Measurements from ENCODE around the gene CYP8B1. TPM values are rescaled to one million over a fixed set of nuclear protein-coding genes. Genes with fewer than 3 reads are reported as not detected.

CYP8B1 gene
- total and polyA plus RNA-seq, 2 of the 8 experiments (the other 6 are each of a cell fraction or from before 2014, with no cell fraction given): not detected

GRCh38 chr3:42823351-42823750, 52.3 kb downstream of the CYP8B1 start:
- H3K23ac ChIP-seq (ENCODE audit: insufficient read length): no peak overlapping the region
- no peak overlapping the region for H4K91ac ChIP-seq (replicated peaks; ENCODE audit: insufficient read length, low read length)
- FAIRE-seq (no peak), DNase-seq (ENCODE audit: low read depth in 1 of 2, low spot score in 2 of 2) (no peak)
- H3K79me1 ChIP-seq (ENCODE audit: low read depth, low read length): no peaks in the 10 kb centered on the region
- H2BK5ac ChIP-seq (ENCODE audit: low read depth, low read length): peak overlapping the region; percentile 58; the same call in 1 of the 2 replicates
- no peak overlapping the region for H2BK15ac ChIP-seq (ENCODE audit: low read length)
- H3K9ac ChIP-seq (replicated peaks in 1 of 4; ENCODE audit: extremely low read depth in 1 of 4, low read depth in 3 of 4, low read length in 3 of 4): no peak overlapping the region
- H4K5ac ChIP-seq (ENCODE audit: insufficient read length, low read depth, low read length): no peak overlapping the region
- H3K4ac ChIP-seq (replicated peaks; ENCODE audit: insufficient read length, low read depth, low read length): no peak overlapping the region
- H2BK20ac ChIP-seq (ENCODE audit: low read length): no peak overlapping the region
- H3K27ac ChIP-seq (ENCODE audit: low read depth, low read length): no peak overlapping the region
- no peak overlapping the region for H3K56ac ChIP-seq (replicated peaks; ENCODE audit: insufficient read length, low read depth, low read length)
- H3K9me3 ChIP-seq (ENCODE audit: insufficient read depth in 2 of 2, low read depth in 1 of 2, low read length in 1 of 2): no peaks in the 10 kb centered on the region
- POLR2A ChIA-PET (ENCODE audit: partially characterized antibody): no interaction called here
- H3K27me3 ChIP-seq (replicated peaks in 1 of 4; ENCODE audit: control insufficient read depth in 3 of 4, extremely low read depth in 1 of 4, insufficient read depth in 3 of 4, low read length in 3 of 4): no peaks in the 10 kb centered on the region
- H4K8ac ChIP-seq (ENCODE audit: extremely low read depth, insufficient read depth, low read length): no peak overlapping the region
- peaks cover 0 to 4% (median 2%) of the 10 kb centered on the region in 4 experiments; a peak in 2 of 7 replicates for H3K4me1 ChIP-seq (replicated peaks in 1 of 4; ENCODE audit: control insufficient read depth in 3 of 4, insufficient read depth in 4 of 4, low read length in 3 of 4)
- H2AK5ac ChIP-seq (ENCODE audit: low read depth, low read length): no peak overlapping the region
- WGBS, 2 experiments (ENCODE audit: extremely low coverage in 1 of 2, insufficient coverage in 1 of 2, insufficient read length in 1 of 2, insufficient replicate concordance in 2 of 2, low coverage in 1 of 2, low lambda C conversion rate in 2 of 2, missing lambda C conversion rate in 1 of 2): 83% methylated on average over 2 of the region's 2 CpGs; no CpG with 5 or more reads in 1 of the 2 experiments
- peak overlapping the region; percentile 48; the same call in 1 of the 2 replicates for H2AFZ ChIP-seq (ENCODE audit: low read length)
- no peak overlapping the region for H3K4me2 ChIP-seq (ENCODE audit: insufficient read depth in 1 of 2, low read depth in 2 of 2, low read length in 2 of 2)
- no peaks in the 10 kb centered on the region for H4K20me1 ChIP-seq (replicated peaks in 1 of 2; ENCODE audit: control insufficient read depth in 1 of 2, insufficient read depth in 2 of 2, low read length in 2 of 2)
- H3K79me2 ChIP-seq (ENCODE audit: control insufficient read depth in 1 of 2, insufficient read depth in 2 of 2, low read length in 2 of 2): no peaks in the 10 kb centered on the region
- no peak overlapping the region for H3K14ac ChIP-seq (ENCODE audit: insufficient read length)
- no peak overlapping the region for H3K18ac ChIP-seq (ENCODE audit: extremely low read depth, low read length)
- no peaks in the 10 kb centered on the region for H3K23me2 ChIP-seq (ENCODE audit: low read depth, low read length)
- CTCF ChIA-PET (ENCODE audit: partially characterized antibody): interaction anchor here (5.9 kb wide), 1 partner anchor 43 kb away, joined by 21 read pairs; no protein-coding TSS in a partner anchor
- 0 out of 2 replicates have a peak overlapping the region, but pooled peaks have one; percentile 84 for H2BK12ac ChIP-seq (ENCODE audit: low read depth, low read length)
- no peak overlapping the region for H3K4me3 ChIP-seq (ENCODE audit: extremely low read depth in 1 of 4, insufficient read depth in 2 of 4, low read depth in 3 of 4, low read length in 4 of 4)
- H3K36me3 ChIP-seq (ENCODE audit: control insufficient read depth in 2 of 4, insufficient read depth in 4 of 4, low read length in 3 of 4): no peaks in the 10 kb centered on the region
- no peak overlapping the region for H2BK120ac ChIP-seq (replicated peaks; ENCODE audit: low read depth, low read length)
- TF ChIP-seq KDM5A (IDR thresholded peaks at IDR 0.05; ENCODE audit: low read length): no peak

Measured in H1 (cell line).